Stimulated activated CD8-positive, alpha-beta memory T cell treated with anti-CD3 and anti-CD28 coated beads, Interleukin-12 subunit alpha, Interleukin-12 subunit beta, amount 100 ng/mL, for 24 hours (primary cell): ENCODE measurements around the gene TMEM62.

Experiments used
- DNase-seq: peaks from one replicate; pipeline ENCODE4 v3.0.0-alpha.2; 2020; ENCODE audit errors: extremely low read depth

TMEM62 gene

DNA sequence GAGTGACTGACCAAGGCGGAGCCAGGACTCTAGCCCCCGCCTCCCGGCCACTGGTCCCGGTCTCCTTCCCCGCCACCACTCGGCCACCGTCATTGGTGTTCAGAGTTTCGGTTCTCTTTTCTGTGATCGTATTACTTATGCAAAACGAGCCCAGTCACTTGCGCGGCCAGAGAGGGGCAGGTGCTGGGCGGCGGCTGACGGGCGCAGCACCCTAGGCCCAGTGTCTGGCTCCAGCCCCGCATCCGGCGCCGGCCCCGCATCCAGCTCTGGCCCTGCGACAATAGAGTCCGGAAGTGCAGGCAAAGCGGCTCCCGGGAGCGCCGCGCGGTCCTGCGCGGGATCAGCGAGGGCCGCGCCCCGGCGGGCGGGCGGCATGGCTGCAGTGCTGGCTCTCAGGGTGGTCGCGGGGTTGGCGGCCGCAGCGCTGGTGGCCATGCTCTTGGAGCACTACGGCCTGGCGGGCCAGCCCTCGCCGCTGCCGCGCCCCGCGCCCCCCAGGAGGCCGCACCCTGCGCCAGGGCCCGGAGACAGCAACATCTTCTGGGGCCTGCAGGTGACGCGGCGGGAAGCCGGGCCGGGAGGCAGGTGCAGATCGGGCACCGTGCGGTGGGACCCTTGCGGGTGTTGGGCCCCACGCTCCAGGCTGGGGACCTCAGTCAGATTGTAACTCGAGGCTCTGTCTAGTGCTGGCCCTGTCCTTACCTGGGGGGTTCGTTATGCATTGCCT is at the start of gene TMEM62:
Gene TMEM62 (plus strand): TSS at position 157 of the 727 bp plus-strand sequence. CDS start 217 bp downstream, at position 374.
- DNase-seq, result peak; percentile 9

DNA sequence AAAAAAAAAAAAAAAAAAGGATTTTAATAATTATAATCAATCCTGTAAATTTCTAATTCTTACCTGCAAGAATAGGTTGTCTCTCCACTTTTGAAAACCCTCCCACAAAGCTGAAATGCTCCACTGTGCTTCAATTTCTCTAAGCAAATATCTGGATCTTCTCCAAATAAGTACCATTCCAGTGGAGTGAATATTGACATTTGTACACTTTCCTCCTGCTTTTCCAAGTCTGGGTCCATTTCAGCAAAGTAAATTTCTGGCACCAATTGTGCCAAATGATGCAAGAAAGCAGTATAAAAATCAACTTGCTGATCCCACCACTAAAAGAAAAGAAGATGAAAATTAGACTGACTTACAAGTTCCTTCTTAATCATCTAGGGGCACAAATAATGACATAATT is 47.5 kb upstream of the TMEM62 start:
- no peak for DNase-seq

DNA sequence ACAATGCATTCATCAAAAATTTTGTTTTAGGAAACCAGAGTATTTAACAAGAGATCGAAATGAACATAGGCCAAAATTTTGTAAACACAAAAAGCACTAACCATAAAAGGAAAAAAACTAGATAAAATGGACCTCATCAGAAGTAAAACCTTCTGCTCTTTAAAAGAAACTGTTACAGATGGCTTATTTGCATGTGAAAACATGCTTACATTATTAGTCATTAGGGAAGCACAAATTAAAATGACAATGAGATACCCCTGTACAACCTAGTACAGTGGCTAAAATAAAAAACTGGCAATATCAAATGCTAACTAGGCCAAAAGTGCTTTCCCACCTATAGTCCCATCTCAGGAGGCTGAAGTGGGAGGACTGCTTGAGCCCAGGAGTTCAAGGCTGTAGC is 46.8 kb upstream of the TMEM62 start:
- DNase-seq, result no peak

DNA sequence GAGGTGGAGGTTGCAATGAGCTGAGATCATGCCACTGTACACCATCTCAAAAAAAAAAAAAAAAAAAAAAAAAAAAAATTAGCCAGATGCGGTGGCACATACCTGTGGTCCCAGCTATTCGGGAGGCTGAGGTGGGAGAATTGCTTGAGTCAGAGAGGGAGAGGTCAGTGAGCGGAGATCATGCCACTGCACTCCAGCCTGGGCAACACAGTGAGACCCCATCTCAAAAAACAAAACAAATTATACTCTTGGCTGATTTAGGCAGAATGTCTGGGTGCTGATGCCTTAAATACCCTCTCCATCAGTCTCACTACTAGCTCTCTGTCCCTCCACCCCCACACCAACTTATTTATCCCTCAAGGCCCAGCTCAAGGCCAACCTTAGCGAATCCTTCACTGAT is 41.5 kb upstream of the TMEM62 start:
- DNase-seq, result no peak

DNA sequence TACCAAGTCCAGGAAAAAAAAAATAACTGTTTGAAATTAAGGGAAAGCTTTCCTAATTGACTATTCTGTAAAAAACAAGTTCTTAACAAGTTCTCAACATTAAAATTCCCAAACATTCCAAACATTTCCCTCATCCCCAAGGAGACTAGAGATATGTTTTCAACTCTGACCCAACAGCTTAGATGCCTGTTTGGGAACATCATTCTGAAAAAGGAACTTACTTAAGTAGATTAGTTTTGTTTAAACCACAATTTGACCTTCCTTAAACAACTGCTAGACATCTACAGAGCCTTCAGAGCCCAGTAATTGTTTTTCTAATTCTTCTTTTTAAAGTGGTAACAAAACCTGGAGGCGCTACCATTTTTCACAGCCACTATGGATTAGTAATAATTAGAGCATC is 40.4 kb upstream of the TMEM62 start:
- DNase-seq, result no peak

DNA sequence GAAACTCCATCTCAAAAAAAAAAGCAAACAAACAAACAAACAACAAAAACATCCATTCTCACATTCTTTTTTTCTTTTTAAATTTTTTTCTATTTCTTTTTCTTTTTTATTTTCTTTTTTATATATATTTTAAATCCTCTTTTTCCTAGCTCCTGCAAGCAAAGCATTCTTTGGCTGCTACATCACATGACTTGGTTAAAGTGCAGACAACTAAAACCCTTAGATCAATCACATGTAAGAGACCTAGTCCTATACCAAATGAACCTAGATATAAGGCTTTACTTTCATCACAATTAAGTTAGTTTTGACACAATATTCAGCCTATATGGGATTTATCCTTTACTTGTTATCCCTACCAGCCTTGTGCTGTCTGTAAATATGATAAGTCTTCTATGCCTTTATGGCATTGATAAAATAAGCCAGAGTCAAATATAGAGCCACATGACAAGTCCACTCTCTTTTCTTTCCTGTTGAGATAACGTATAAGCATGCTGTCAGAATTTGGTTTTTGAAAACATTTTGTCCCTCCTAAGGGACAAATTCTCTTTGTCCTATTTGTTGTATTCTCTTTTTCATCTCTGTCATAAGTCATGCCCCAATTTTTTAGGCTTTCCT is 38.9 kb upstream of the TMEM62 start:
- DNase-seq, result no peak

DNA sequence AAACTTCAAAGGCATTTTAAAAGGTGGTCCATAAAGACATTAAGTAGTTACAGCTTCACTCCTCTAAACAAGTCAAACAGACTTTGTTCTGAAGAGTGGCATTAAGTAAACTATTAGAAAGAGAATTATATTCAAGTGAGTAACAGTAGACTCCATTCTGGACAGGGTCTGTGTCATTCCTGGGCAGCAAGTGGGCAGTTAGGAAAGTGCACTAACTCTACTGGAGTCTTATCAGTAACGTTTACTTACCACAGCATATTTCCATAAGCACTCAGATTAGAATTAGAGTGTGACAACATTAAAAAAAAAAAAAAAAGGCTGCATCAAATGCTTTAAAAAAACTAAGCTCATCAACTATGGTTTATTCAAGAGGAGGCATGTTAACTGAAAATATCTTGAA is 38.1 kb upstream of the TMEM62 start:
- DNase-seq, result no peak

DNA sequence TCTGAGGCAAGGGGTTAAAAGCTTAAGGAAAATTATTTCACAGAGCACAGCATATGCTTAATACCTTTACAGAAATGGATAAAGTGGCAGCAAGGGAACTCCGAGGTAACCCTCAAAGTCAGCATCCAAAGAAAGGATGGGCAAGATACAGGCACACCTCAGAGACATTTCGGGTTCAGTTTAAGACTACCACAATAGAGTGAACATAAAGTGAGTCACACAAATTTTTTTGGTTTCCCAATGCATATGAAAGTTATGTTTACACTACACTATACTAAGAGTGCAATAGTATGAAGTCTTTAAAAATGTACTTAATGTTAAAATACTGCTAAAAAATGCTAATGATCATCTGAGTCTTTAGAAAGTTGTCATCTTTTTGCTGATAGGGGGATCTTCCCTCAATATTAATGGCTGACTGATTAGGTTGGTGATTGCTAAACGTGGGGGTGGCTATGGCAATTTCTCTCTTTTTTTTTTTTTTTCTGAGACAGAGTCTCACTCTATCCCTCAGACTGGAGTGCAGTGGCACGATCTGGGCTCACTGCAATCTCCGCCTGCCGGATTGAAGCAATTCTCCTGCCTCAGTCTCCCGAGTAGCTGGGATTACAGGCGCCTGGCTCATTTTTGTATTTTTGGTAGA is 37.6 kb upstream of the TMEM62 start:
- DNase-seq, result no peak

DNA sequence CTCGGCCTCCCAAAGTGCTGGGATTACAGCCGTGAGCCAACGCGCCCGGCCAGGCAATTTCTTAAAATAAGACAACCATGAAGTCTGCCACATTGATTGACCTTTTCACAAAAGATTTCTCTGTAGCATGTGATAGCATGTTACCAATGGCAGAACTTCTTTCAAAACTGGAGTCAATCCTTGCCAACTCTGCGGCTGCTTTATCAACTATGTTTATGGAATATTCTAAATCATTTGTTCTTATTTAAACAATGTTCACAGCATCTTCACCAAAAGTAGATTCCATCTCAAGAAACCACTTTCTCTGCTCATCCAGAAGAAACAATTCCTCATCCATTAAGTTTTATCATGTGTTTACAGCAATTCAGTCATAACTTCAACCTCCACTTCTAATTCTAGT is 37.0 kb upstream of the TMEM62 start:
- no peak for DNase-seq

DNA sequence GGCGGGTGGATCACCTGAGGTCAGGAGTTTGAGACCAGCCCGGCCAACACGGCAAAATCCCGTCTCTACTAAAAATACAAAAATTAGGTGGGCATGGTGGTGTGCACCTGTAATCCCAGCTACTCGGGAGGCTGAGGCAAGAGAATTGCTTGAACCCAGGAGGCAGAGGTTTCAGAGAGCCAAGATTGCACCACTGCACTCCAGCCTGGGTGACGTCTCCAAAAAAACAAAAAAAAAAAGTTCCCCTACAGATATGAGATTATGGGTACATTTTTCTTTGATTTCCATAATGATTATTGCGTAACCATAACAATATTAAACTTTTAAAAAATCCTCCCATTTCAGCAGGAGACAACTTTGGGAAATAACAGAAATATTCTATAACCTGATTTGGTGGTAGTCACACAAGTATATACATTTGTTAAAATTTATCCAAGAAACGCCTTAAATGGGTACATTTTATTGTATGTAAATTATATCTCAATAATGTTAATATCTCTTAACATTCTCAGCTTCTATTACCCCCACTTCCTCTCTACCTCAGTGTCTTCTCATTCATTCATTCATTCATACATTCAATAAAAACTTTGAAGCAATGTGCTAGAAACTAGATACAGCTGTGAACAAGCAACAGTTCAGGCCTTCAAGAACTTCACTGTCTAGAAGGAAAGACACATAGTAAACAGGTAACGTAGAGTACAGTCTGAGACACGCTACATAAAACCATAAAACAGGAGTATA is 34.1 kb upstream of the TMEM62 start:
- no peak for DNase-seq

DNA sequence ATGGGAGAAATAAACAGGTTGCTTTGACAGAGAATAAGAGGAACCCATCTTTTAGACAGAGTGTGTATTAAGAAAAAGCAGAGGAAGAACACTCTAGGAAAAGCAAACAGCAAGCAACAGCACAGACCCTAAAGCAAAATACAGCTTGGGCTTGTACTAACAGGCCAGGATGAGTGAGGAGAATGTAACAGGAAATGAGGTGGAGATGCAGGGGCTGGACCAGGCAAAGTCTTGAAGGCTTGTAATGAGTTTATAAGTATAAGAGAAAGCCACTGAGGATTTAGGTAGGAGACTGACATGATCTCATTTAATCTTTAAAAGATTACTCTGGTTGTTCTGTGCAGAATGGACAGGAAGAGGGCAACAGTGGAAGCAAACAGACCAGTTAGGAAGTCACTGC is 32.4 kb upstream of the TMEM62 start:
- DNase-seq, result no peak

DNA sequence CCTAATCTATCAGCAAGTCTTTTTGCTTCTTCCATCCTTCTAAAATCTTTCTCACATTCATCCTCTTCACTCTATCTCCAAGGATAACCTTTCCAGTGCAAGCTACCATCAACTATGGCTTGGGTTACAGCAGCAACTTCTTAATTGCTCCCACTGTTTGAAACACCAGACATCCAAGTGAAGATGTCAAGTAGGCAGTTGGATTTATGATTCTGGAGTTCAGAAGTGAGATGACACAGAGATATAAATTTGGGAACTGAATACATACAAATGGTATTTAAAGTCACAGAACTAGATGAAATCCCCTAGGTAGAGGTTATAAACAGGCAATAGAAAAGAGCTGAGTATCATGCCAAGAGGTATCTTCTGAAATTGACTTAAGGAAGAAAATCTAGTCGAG is 31.2 kb upstream of the TMEM62 start:
- no peak for DNase-seq

DNA sequence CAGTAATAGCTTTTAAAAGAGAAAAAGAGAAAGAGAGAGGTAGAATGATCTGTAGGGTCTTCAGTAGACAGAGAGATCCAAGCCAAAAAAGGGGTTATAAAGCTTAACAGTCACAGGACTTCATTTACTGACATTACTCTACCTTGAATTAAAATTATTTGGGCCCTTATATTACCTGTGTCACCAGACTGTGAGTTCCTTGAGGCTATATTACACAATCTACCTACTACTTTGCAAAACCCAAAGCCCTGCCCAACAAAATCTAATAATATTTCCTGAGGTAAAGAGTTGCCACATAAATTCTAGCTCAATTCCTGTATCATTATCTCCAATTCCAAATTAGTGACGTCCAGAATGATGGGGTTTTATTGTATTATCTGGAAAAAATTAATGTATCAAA is 29.5 kb upstream of the TMEM62 start:
- no peak for DNase-seq

DNA sequence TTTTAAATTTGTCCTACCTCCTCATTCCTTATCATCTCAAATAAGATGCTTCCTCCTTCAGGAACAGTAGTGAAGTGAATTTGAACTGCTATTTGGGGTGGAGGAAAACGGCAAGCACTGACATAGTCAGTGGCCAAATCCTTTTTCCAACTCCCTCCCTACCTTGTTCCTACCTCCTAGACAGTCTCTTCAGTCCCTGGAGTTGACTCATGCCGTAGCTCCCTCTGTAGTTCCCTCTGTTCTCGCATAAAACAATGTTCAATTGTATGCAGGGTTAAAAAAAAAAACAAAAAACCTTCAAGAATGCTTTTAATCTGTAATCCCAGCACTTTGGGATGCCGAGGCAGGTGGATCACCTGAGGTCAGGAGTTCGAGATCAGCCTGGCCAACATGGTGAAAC is 29.0 kb upstream of the TMEM62 start:
- no peak for DNase-seq

DNA sequence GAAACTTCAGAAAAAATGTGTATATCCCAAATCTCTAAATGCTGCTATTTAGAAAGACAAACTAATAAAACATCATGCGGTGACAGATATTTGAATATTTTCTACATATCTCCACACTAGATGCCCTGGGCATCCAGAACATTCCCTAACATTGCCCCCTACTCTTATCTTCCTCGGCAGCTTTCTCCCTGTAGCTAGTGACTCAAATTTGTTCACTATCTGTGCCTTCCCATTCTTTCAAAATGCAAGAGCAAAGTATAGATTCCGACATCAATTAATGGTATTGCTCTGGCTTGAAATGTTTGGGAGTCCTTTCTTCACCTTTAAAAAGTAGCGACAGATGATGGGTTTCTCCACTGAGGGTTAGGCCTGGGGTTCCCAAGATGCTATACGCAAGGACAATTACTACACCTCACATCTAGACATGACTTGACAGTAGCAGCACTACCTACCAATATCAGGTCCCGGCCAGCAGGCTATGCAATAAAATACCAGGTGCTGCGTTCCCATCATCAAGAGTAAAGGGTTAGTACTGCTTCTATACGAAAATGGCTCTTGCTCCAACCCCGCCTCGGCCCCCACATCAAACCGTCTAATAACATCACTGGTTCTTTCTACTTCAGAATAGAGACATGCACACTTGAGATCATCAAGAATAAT is 28.2 kb upstream of the TMEM62 start:
- DNase-seq, result no peak

DNA sequence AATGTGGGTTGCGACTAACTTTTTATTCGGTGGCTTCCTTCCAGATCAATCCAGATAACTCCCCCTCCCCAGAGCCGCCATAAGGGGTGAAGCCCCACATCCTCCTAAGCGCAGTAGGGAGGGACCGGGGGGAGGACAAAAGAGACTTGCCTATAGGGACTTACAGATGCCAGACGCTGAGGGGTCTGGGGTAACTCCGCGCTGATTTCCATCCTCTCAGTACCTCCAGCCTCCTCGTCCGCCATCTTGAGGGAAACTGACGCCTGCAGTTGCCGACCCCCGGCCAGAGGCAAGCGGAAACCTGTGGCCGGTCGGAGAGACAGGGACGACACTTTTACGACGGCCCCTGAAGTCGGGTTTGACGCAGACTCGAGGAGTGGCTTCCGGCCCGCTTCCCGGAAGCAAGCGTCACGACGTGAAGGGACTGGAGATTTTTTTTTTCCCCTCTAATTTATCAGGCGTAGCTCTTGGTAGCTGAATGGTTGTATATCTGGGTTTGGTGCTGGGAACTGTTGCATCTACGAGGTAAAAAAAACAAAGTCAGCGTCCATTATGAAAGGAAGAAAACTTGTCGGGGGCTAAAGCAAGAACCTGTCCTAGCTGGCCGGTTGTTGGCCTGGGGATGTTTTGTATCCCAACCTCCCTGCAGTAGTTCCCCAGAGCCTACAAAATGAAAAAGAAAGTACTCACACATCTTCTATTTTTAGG is 27.5 kb upstream of the TMEM62 start, which contains the start of gene UBR1:
Gene UBR1 (minus strand): TSS at position 261 of the 708 bp plus-strand sequence. CDS start 16 bp downstream, at position 245.
- DNase-seq, result peak; percentile 73

DNA sequence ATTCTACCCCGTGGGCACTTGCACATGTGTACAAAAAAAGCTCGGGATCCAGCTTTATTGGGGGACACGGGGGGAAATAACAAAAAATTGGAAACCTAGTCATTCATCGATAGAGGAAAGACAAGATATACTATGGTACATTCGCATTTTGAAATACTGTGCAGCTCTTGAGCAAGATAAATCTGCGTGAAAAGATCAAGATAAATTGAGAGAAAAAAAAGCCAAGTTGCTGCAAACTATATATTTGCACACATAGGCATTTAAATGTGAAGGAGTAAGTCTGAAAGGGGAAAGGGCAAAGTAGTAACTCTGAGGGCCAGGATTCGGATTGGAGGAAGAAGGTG is 26.9 kb upstream of the TMEM62 start:
- no peak for DNase-seq

DNA sequence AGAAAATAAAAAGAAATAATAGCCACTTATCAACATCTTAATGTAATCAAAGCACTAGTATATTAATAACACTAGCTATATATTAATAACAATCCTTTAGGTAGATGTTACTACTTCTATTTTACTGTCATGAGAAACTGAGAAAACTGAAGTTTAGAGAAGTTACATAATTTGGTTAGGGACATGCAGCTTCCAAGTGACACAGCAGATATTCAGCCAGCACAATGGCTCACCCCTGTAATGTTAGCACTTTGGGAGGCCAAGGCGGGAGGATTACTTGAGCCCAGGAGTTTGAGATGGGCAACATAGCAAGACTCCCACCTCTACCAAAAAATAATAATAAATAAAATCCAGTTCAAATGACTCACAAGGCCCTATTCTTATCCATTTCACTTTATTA is 25.6 kb upstream of the TMEM62 start:
- DNase-seq, result no peak

DNA sequence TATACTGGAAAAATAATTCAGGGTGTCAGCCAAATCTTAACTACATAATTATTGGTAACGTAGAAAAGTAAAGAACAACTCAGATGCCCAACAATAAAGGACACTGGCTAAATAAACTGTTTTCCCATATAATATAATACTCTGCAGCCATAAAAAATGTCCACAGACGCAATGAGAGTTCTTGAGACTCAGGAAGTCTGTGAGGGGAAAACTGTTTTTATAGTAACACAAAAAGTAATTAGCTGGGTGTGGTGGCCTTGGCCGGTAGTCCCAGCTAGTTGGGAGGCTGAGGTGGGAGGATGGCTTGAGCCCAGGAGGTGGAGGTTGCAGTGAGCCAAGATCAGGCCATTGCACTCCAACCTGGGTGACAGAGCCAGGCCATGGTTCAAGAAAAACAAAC is 22.0 kb upstream of the TMEM62 start:
- DNase-seq, result no peak

DNA sequence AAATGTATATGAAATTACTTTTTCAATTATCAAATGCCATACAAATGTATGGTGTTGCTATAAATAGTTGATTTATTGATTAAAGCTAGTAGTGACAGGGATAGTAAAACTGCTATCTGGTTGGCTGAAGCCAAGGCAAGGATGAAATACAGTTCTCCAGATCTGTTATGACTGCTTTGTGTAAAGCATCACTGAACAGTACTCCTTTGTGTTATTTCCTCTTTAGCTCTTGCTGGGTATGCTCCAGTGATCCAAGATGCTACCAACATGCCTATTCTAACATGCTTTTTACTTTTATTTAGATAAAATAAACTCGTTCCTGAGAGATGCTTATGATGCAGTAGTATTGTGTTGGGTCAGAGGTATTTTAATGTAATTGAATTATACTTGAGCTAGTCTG is 15.1 kb upstream of the TMEM62 start:
- DNase-seq, result no peak

DNA sequence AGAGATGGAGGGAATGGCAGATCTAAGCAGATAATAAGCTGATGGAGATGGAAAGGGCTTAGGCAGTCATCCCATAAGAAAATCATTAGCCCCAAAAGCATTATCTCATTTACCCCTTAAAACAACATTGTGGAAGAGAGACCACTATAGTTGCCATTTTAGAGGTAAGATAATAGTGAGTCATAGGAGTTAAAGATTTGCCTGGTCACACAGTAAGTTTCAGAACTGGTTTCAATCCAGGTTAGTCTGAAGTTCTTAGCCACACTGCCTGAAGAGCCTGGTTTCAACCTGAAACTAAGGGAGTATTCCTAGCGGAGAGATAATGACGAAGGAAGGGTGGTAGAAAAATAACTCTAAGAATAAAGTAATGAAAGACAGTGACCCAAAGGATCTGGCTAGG is 14.6 kb upstream of the TMEM62 start:
- no peak for DNase-seq
